Non-pigmented ciliary epithelial cell (primary cell): ENCODE data around the gene HHEX.
A peak's percentile ranks its signal among the peaks of the same experiment; 100 is the strongest.
"Not testable (repeated sequence)": the region's sequence is repeated elsewhere in the genome, so short reads cannot be mapped to it uniquely, and the experiment has no call there.

ENCODE experiments used
- DNase-seq: peaks from one replicate; pipeline ENCODE4 v3.0.0-alpha.2; 2010; ENCODE audit warnings: low read depth

The HHEX gene

GRCh38 chr10:92737484-92737883, 47.7 kb downstream of the HHEX start:
- DNase-seq = no peak

- DNase-seq = peak; percentile 42
Measured at GRCh38 chr10:92740762-92741161, 51.0 kb downstream of the HHEX start.

- not testable (repeated sequence) for DNase-seq
Measured at GRCh38 chr10:92741741-92742140, 52.0 kb downstream of the HHEX start.

- DNase-seq = no peak
Measured at GRCh38 chr10:92742331-92743228, 52.8 kb downstream of the HHEX start.
